ENCODE data around the gene RNF149.

RNF149 gene

GRCh38 chr2:101305035-101305434 is 3.5 kb downstream of the RNF149 start:
- no peak overlapping the region for H3K27ac ChIP-seq (replicated peaks)
- no peaks in the 10 kb centered on the region for H3K27me3 ChIP-seq (ENCODE audit: insufficient read depth, poor library complexity, severe bottlenecking)
- DNase-seq (ENCODE audit: low read depth in 1 of 2, low spot score in 1 of 2): no peak
- no peak overlapping the region for H3K4me3 ChIP-seq (replicated peaks; ENCODE audit: insufficient read depth, low read length)
- TF ChIP-seq GABPA (IDR thresholded peaks at IDR 0.05; ENCODE audit: low read depth) (no peak), CTCF (IDR thresholded peaks at IDR 0.05; ENCODE audit: insufficient read depth, low read length) (no peak), REST (IDR thresholded peaks at IDR 0.05; ENCODE audit: insufficient replicate concordance, low read depth) (no peak), POLR2AphosphoS5 (IDR thresholded peaks at IDR 0.05; ENCODE audit: low read depth) (no peak), SPI1 (IDR thresholded peaks at IDR 0.05; ENCODE audit: borderline replicate concordance, low read depth) (no peak)

DNA sequence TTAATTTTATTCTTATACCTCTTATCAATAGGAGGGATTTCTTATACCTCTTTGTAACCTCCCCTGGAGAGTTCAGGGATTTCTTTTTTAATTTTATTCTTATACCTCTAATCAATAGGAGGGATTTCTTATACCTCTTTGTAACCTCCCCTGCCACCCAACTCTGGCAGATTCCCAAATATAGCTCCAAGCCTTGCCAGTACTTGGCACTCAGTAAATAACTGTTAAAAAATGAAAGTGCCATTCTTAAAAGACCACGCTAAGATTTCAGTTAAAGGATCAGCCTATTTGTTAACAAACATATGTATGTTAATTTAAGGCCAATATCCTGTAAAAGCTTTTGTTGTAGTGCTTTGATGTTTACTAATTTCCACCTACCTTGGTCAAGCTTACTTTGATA is 4.8 kb downstream of the RNF149 start:
- Histone ChIP-seq H3K27ac (replicated peaks) (no peak overlapping the region), H3K27me3 (ENCODE audit: insufficient read depth, poor library complexity, severe bottlenecking) (no peaks in the 10 kb centered on the region), H3K4me3 (replicated peaks; ENCODE audit: insufficient read depth, low read length) (no peak overlapping the region)
- TF ChIP-seq CTCF (IDR thresholded peaks at IDR 0.05; ENCODE audit: insufficient read depth, low read length) (no peak), SPI1 (IDR thresholded peaks at IDR 0.05; ENCODE audit: borderline replicate concordance, low read depth) (no peak), REST (IDR thresholded peaks at IDR 0.05; ENCODE audit: insufficient replicate concordance, low read depth) (no peak), POLR2AphosphoS5 (IDR thresholded peaks at IDR 0.05; ENCODE audit: low read depth) (no peak), GABPA (IDR thresholded peaks at IDR 0.05; ENCODE audit: low read depth) (no peak)
- no peak for DNase-seq (ENCODE audit: low read depth in 1 of 2, low spot score in 1 of 2)

- H3K4me3 ChIP-seq (replicated peaks; ENCODE audit: insufficient read depth, low read length): no peak overlapping the region
- no peak overlapping the region for H3K27ac ChIP-seq (replicated peaks)
- TF ChIP-seq REST (IDR thresholded peaks at IDR 0.05; ENCODE audit: insufficient replicate concordance, low read depth) (no peak), SPI1 (IDR thresholded peaks at IDR 0.05; ENCODE audit: borderline replicate concordance, low read depth) (no peak), GABPA (IDR thresholded peaks at IDR 0.05; ENCODE audit: low read depth) (no peak), CTCF (IDR thresholded peaks at IDR 0.05; ENCODE audit: insufficient read depth, low read length) (no peak), POLR2AphosphoS5 (IDR thresholded peaks at IDR 0.05; ENCODE audit: low read depth) (no peak)
- no peak for DNase-seq (ENCODE audit: low read depth in 1 of 2, low spot score in 1 of 2)
- no peaks in the 10 kb centered on the region for H3K27me3 ChIP-seq (ENCODE audit: insufficient read depth, poor library complexity, severe bottlenecking)
These were observed 6.5 kb downstream of the RNF149 start for GRCh38 chr2:101302016-101302415.
